Neural cell (in vitro differentiated cells): ENCODE data around the gene FBN1. TPM values are rescaled to one million over a fixed set of nuclear protein-coding genes. Genes with fewer than 3 reads are reported as not detected.

ENCODE experiments used
- H2AFZ ChIP-seq: fragments of 200-600, 300-800 bp; sonication (generic), shearing (Covaris generic); 2 replicates; pipeline ENCODE4 v1.6.0; 2014; ENCODE audit warnings: low read depth, mild to moderate bottlenecking, antibody characterized with exemption, low read length, moderate library complexity
- H3F3A ChIP-seq: fragments of 200-600 bp; shearing (Covaris generic); 2 replicates; pipeline ENCODE4 v1.6.1; 2016; ENCODE audit warnings: mild to moderate bottlenecking, moderate library complexity, mixed read lengths, antibody characterized with exemption, low read length; ENCODE audit not compliant: insufficient read depth, poor library complexity, severe bottlenecking
- H3K27ac ChIP-seq: fragments of 200-600, 300-800 bp; sonication (generic), shearing (Covaris generic); 2 replicates; pipeline ENCODE4 v1.5.1; 2014; ENCODE audit warnings: mild to moderate bottlenecking, low read length, moderate library complexity
- H3K27me3 ChIP-seq: fragments of 300-800, 200-600 bp; sonication (generic), shearing (Covaris generic); 2 replicates; pipeline ENCODE4 v1.6.0; 2014; ENCODE audit warnings: mild to moderate bottlenecking, low read depth, low read length, moderate library complexity; ENCODE audit not compliant: insufficient read depth
- H3K36me3 ChIP-seq: fragments of 300-800, 200-600 bp; sonication (generic), shearing (Covaris generic); 2 replicates; pipeline ENCODE4 v1.5.1; 2014; ENCODE audit warnings: mild to moderate bottlenecking, antibody characterized with exemption, low read length, moderate library complexity; ENCODE audit not compliant: insufficient read depth
- H3K4me2 ChIP-seq: fragments of 300-800, 200-600 bp; sonication (generic), shearing (Covaris generic); 2 replicates; pipeline ENCODE4 v1.6.0; 2014; ENCODE audit warnings: mild to moderate bottlenecking, low read length
- H3K4me3 ChIP-seq: fragments of 300-800, 200-600 bp; sonication (generic), shearing (Covaris generic); 2 replicates; pipeline ENCODE4 v1.5.1; 2014; ENCODE audit warnings: mild to moderate bottlenecking, low read length, moderate library complexity
- H3K79me2 ChIP-seq: fragments of 200-600 bp; shearing (Covaris generic); replicated peaks from 2 replicates; pipeline ENCODE4 v1.6.0; 2014; ENCODE audit warnings: mild to moderate bottlenecking, low read length, moderate library complexity; ENCODE audit not compliant: insufficient read depth
- H3K9ac ChIP-seq: fragments of 300-800, 200-600 bp; sonication (generic), shearing (Covaris generic); 2 replicates; pipeline ENCODE4 v1.6.1; 2016; ENCODE audit warnings: mild to moderate bottlenecking, low read length, mixed read lengths
- H3K9me2 ChIP-seq: fragments of 200-600 bp; shearing (Covaris generic); 2 replicates; pipeline ENCODE4 v1.6.1; 2016; ENCODE audit warnings: mild to moderate bottlenecking, low read length, mixed read lengths; ENCODE audit not compliant: insufficient read depth
- H3K9me3 ChIP-seq: fragments of 200-600, 300-800 bp; sonication (generic), shearing (Covaris generic); 2 replicates; pipeline ENCODE4 v1.6.1; 2016; ENCODE audit warnings: mild to moderate bottlenecking, mixed run types, low read length, moderate library complexity, mixed read lengths
- H4K20me1 ChIP-seq: fragments of 200-600 bp; shearing (Covaris generic); 2 replicates; pipeline ENCODE4 v1.6.1; 2016; ENCODE audit warnings: mild to moderate bottlenecking, mixed run types; ENCODE audit not compliant: insufficient read depth
- CTCF ChIP-seq: fragments of 450-650 bp; IDR thresholded peaks from 2 replicates; pipeline ENCODE4 v1.5.1; 2014; ENCODE audit warnings: antibody characterized with exemption, mild to moderate bottlenecking, moderate library complexity; ENCODE audit not compliant: poor library complexity, severe bottlenecking
- EP300 ChIP-seq: fragments of 450-650 bp; conservative IDR thresholded peaks from 2 replicates; pipeline ENCODE4 v1.6.1; 2014; ENCODE audit warnings: antibody characterized with exemption, mild to moderate bottlenecking, moderate library complexity; ENCODE audit not compliant: poor library complexity, severe bottlenecking
- EZH2 ChIP-seq: fragments of 200-600, 300-800 bp; shearing (Covaris generic), sonication (generic); IDR thresholded peaks from 2 replicates; pipeline ENCODE4 v1.6.1; 2014; ENCODE audit warnings: antibody characterized with exemption, low read length, borderline replicate concordance, mild to moderate bottlenecking; ENCODE audit not compliant: insufficient read depth, poor library complexity, severe bottlenecking
- MXI1 ChIP-seq: fragments of 450-650 bp; conservative IDR thresholded peaks from 2 replicates; pipeline ENCODE4 v1.6.1; 2014; ENCODE audit warnings: antibody characterized with exemption, mild to moderate bottlenecking; ENCODE audit not compliant: poor library complexity, severe bottlenecking
- POLR2AphosphoS5 ChIP-seq: IDR thresholded peaks from 2 replicates; pipeline ENCODE4 v1.6.1; 2012
- RAD21 ChIP-seq: fragments of 450-650 bp; conservative IDR thresholded peaks from 2 replicates; pipeline ENCODE4 v1.6.1; 2014; ENCODE audit warnings: antibody characterized with exemption, mild to moderate bottlenecking, moderate library complexity
- SMC3 ChIP-seq: fragments of 450-650 bp; conservative IDR thresholded peaks from 2 replicates; pipeline ENCODE4 v1.6.1; 2014; ENCODE audit warnings: antibody characterized with exemption, mild to moderate bottlenecking, moderate library complexity; ENCODE audit not compliant: poor library complexity
- TAF1 ChIP-seq: IDR thresholded peaks from 2 replicates; pipeline ENCODE4 v1.6.1; 2012; ENCODE audit warnings: low read depth
- polyA plus RNA-seq: library from polyadenylated mRNA; depleted of rRNA; stranded (reverse); fragments of >200 nt; gene quantifications from 2 replicates; pipeline ENCODE4 v1.2.3, GENCODE V29; 2014
- TF ChIP-seq, protein P1 (sequence below): IDR thresholded peaks from 2 replicates; pipeline ENCODE4 v1.6.1; 2012; ENCODE audit warnings: borderline replicate concordance

The FBN1 gene
- polyA plus RNA-seq, 1 donor from 2014 or later = 22.0 TPM

DNA sequence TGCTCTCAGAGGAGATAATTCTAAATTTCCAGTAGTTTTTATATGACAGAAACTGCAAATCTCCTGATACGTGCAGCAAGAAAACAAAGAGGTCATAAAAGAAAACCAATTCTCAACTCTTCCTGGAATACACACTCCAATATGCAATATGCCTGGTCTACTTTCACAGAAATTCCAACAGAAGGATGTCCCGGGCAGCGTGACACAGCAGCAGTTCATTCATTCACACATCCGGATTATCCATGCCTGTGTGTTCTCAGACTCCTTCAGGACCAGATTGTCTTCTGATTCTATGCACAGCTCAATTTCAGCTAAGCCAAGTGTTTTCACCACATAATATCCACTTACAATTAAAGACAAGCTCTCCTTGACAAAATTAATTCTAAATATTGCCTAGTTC is 64.3 kb downstream of the FBN1 start:
- no peaks in the 10 kb centered on the region for H3K36me3 ChIP-seq
- TF ChIP-seq, protein P1, sequence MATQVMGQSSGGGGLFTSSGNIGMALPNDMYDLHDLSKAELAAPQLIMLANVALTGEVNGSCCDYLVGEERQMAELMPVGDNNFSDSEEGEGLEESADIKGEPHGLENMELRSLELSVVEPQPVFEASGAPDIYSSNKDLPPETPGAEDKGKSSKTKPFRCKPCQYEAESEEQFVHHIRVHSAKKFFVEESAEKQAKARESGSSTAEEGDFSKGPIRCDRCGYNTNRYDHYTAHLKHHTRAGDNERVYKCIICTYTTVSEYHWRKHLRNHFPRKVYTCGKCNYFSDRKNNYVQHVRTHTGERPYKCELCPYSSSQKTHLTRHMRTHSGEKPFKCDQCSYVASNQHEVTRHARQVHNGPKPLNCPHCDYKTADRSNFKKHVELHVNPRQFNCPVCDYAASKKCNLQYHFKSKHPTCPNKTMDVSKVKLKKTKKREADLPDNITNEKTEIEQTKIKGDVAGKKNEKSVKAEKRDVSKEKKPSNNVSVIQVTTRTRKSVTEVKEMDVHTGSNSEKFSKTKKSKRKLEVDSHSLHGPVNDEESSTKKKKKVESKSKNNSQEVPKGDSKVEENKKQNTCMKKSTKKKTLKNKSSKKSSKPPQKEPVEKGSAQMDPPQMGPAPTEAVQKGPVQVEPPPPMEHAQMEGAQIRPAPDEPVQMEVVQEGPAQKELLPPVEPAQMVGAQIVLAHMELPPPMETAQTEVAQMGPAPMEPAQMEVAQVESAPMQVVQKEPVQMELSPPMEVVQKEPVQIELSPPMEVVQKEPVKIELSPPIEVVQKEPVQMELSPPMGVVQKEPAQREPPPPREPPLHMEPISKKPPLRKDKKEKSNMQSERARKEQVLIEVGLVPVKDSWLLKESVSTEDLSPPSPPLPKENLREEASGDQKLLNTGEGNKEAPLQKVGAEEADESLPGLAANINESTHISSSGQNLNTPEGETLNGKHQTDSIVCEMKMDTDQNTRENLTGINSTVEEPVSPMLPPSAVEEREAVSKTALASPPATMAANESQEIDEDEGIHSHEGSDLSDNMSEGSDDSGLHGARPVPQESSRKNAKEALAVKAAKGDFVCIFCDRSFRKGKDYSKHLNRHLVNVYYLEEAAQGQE = no peak
- no peak for TF ChIP-seq EP300
- no peak for TF ChIP-seq POLR2AphosphoS5
- TF ChIP-seq CTCF = no peak
- no peak for TF ChIP-seq SMC3
- TF ChIP-seq MXI1 = no peak
- TF ChIP-seq RAD21 = no peak
- TF ChIP-seq EZH2 = no peak
- no peak for TF ChIP-seq TAF1
- H3K27ac ChIP-seq = no peak overlapping the region
- H3K4me2 ChIP-seq = no peak overlapping the region
- H2AFZ ChIP-seq = no peak overlapping the region
- H4K20me1 ChIP-seq = no peaks in the 10 kb centered on the region
- H3K27me3 ChIP-seq = no peaks in the 10 kb centered on the region
- no peaks in the 10 kb centered on the region for H3K9me3 ChIP-seq
- no peak overlapping the region for H3K9ac ChIP-seq
- no peaks in the 10 kb centered on the region for H3F3A ChIP-seq
- no peak overlapping the region for H3K4me3 ChIP-seq
- no peaks in the 10 kb centered on the region for H3K9me2 ChIP-seq
- H3K79me2 ChIP-seq = no peaks in the 10 kb centered on the region

GRCh38 chr15:48580736-48581135 is 64.8 kb downstream of the FBN1 start:
- no peak overlapping the region for H3K27ac ChIP-seq
- no peaks in the 10 kb centered on the region for H4K20me1 ChIP-seq
- no peaks in the 10 kb centered on the region for H3K27me3 ChIP-seq
- H2AFZ ChIP-seq = no peak overlapping the region
- no peaks in the 10 kb centered on the region for H3F3A ChIP-seq
- no peak overlapping the region for H3K4me3 ChIP-seq
- TF ChIP-seq CTCF (no peak), SMC3 (no peak)
- no peak overlapping the region for H3K9ac ChIP-seq
- H3K36me3 ChIP-seq = no peaks in the 10 kb centered on the region
- H3K9me3 ChIP-seq = no peaks in the 10 kb centered on the region
- no peak overlapping the region for H3K4me2 ChIP-seq
- H3K79me2 ChIP-seq = no peaks in the 10 kb centered on the region
- no peaks in the 10 kb centered on the region for H3K9me2 ChIP-seq
